Keratinocyte (primary cell): ENCODE results near the gene ENTREP1. TPM values are rescaled to one million over a fixed set of nuclear protein-coding genes. Genes with fewer than 3 reads are reported as not detected.
A peak's percentile ranks its signal among the peaks of the same experiment; 100 is the strongest.

Experiments
- DNase-seq: peaks from one replicate; pipeline ENCODE4 v3.0.0-alpha.2; 2011; ENCODE audit warnings: low read depth, missing footprints, low spot score
- FAIRE-seq: peaks from 2 replicates; lab custom pipeline; 2011; peaks lifted over from hg19 to GRCh38; lab: Jason Lieb, UNC
- H2AFZ ChIP-seq: 2 replicates; pipeline ENCODE4 v1.6.0; 2012; ENCODE audit warnings: low read length, control low read depth, inconsistent platforms; ENCODE audit not compliant: control insufficient read depth
- H3K27ac ChIP-seq: 2 replicates; pipeline ENCODE4 v1.5.1; 2011; ENCODE audit warnings: low read length; ENCODE audit not compliant: control insufficient read depth, insufficient read depth
- H3K27me3 ChIP-seq: 3 replicates; pipeline ENCODE4 v1.6.0; 2011; ENCODE audit warnings: low read length; ENCODE audit not compliant: control insufficient read depth, insufficient read depth; ENCODE audit errors: extremely low read depth
- H3K36me3 ChIP-seq, 2 experiments: 2 replicates in 1 of 2; 3 replicates in 1 of 2; pipeline ENCODE4 v1.5.1; 2011; ENCODE audit warnings: low read length in 2 of 2, mild to moderate bottlenecking in 1 of 2; ENCODE audit not compliant: control insufficient read depth in 2 of 2, insufficient read depth in 2 of 2; ENCODE audit errors: extremely low read depth in 1 of 2
- H3K4me1 ChIP-seq: 3 replicates; pipeline ENCODE4 v1.5.1; 2011; ENCODE audit warnings: low read length; ENCODE audit not compliant: control insufficient read depth, insufficient read depth; ENCODE audit errors: extremely low read depth
- H3K4me2 ChIP-seq: 3 replicates; pipeline ENCODE4 v1.6.0; 2011; ENCODE audit warnings: low read depth, low read length; ENCODE audit not compliant: control insufficient read depth, insufficient read depth; ENCODE audit errors: extremely low read depth
- H3K4me3 ChIP-seq, 3 experiments: fragments of 200-600 bp in 1 of 3; sonication (generic) in 1 of 3; 2 replicates in 2 of 3; 3 replicates in 1 of 3; pipeline ENCODE4 v1.5.1; 2011 to 2016; ENCODE audit warnings: low read length in 3 of 3, mild to moderate bottlenecking in 3 of 3, control low read depth in 2 of 3, inconsistent platforms in 1 of 3, low read depth in 1 of 3, mixed read lengths in 1 of 3, mixed run types in 1 of 3, moderate library complexity in 1 of 3; ENCODE audit not compliant: control insufficient read depth in 2 of 3, insufficient read depth in 2 of 3; ENCODE audit errors: extremely low read depth in 1 of 3
- H3K79me2 ChIP-seq: 2 replicates; pipeline ENCODE4 v1.6.0; 2012; ENCODE audit warnings: low read length; ENCODE audit not compliant: control insufficient read depth, insufficient read depth
- H3K9ac ChIP-seq: 3 replicates; pipeline ENCODE4 v1.6.0; 2011; ENCODE audit warnings: low read length; ENCODE audit not compliant: control insufficient read depth, insufficient read depth; ENCODE audit errors: extremely low read depth
- H3K9me1 ChIP-seq: 3 replicates; pipeline ENCODE4 v1.6.0; 2011; ENCODE audit warnings: low read length; ENCODE audit not compliant: control insufficient read depth, insufficient read depth; ENCODE audit errors: extremely low read depth
- H3K9me3 ChIP-seq: 2 replicates; pipeline ENCODE4 v1.5.1; 2012; ENCODE audit warnings: low read depth, low read length; ENCODE audit not compliant: control insufficient read depth
- H4K20me1 ChIP-seq: 3 replicates; pipeline ENCODE4 v1.6.0; 2011; ENCODE audit warnings: low read length; ENCODE audit not compliant: control insufficient read depth, insufficient read depth; ENCODE audit errors: extremely low read depth
- EZH2 ChIP-seq: IDR thresholded peaks from one replicate; pipeline ENCODE4 v1.6.1; 2012; ENCODE audit warnings: inconsistent platforms, mild to moderate bottlenecking, low read length, moderate library complexity
- dilution Hi-C: fragments of 300-500 bp; cut with MboI; formaldehyde crosslinking; loops from one replicate; pipeline ENCODE4 v1.7.0; 2020; ENCODE audit warnings: low sequenced_read_pairs; ENCODE audit not compliant: extremely low pct_ligation_motif_present
- polyA plus RNA-seq, 5 experiments: library from polyadenylated mRNA; depleted of rRNA in 3 of 5; stranded (reverse) in 3 of 5; stranded (forward) in 1 of 5; unstranded in 1 of 5; fragments of >200 nt; gene quantifications; 1 replicate in 1 of 5; 2 replicates in 3 of 5; 3 replicates in 1 of 5; pipeline versions ENCODE4 v1.2.1 to v1.2.3, GENCODE V29; 2011 to 2012; ENCODE audit warnings: missing spikeins in 2 of 5, low read depth in 1 of 5, low replicate concordance in 1 of 5
- TF ChIP-seq, protein P1 (sequence below), 3 experiments: IDR thresholded peaks in 1 of 3; conservative IDR thresholded peaks in 1 of 3; optimal IDR thresholded peaks in 1 of 3; 2 replicates in 2 of 3; 3 replicates in 1 of 3; pipeline versions ENCODE3 to v1.5.1; 2011; ENCODE audit warnings: low read length in 3 of 3, mild to moderate bottlenecking in 3 of 3, moderate library complexity in 2 of 3, control low read depth in 1 of 3, inconsistent platforms in 1 of 3; ENCODE audit not compliant: insufficient read depth in 2 of 3; ENCODE audit errors: extremely low read depth in 1 of 3

Gene ENTREP1
- polyA plus RNA-seq, 1 donor (not counting 4 experiments of a cell fraction or from before 2014, with no cell fraction given): 0.52 TPM

DNA sequence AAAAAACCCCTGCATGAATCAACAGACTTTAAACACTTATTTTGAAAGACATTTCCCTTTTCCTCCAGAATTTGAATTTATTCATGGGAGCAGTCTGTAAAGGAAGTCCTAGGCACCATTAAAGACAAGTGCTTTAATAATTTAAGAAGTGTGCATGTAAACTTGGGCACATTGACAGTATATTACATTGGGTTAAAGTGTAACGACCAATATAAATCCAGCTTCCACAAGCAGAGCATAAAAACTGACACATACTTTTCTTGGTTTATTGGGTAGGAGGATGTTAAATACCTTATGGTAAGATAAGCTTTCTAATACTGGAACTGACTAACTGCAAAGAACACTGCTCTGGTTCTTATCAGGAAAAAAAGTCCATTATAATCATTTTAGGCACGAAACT lies 1.2 kb upstream of the ENTREP1 start:
- DNase-seq (no peak), FAIRE-seq (no peak)
- H3K9ac ChIP-seq: no peak overlapping the region
- H3K9me1 ChIP-seq: no peaks in the 10 kb centered on the region
- H3K79me2 ChIP-seq: no peaks in the 10 kb centered on the region
- dilution Hi-C loops: no loop called here
- no peak overlapping the region for H2AFZ ChIP-seq
- H3K4me3 ChIP-seq: no peak overlapping the region
- no peaks in the 10 kb centered on the region for H3K36me3 ChIP-seq
- H4K20me1 ChIP-seq: no peaks in the 10 kb centered on the region
- no peak overlapping the region for H3K27ac ChIP-seq
- H3K9me3 ChIP-seq: no peaks in the 10 kb centered on the region
- H3K4me1 ChIP-seq: peaks cover 9% of the 10 kb centered on the region
- no peak overlapping the region for H3K4me2 ChIP-seq
- H3K27me3 ChIP-seq: peaks cover 22% of the 10 kb centered on the region
- no peak for TF ChIP-seq EZH2
- TF ChIP-seq, protein P1, sequence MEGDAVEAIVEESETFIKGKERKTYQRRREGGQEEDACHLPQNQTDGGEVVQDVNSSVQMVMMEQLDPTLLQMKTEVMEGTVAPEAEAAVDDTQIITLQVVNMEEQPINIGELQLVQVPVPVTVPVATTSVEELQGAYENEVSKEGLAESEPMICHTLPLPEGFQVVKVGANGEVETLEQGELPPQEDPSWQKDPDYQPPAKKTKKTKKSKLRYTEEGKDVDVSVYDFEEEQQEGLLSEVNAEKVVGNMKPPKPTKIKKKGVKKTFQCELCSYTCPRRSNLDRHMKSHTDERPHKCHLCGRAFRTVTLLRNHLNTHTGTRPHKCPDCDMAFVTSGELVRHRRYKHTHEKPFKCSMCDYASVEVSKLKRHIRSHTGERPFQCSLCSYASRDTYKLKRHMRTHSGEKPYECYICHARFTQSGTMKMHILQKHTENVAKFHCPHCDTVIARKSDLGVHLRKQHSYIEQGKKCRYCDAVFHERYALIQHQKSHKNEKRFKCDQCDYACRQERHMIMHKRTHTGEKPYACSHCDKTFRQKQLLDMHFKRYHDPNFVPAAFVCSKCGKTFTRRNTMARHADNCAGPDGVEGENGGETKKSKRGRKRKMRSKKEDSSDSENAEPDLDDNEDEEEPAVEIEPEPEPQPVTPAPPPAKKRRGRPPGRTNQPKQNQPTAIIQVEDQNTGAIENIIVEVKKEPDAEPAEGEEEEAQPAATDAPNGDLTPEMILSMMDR (optimal IDR thresholded peaks at IDR 0.05 in 1 of 3, IDR thresholded peaks at IDR 0.05 in 1 of 3, conservative IDR thresholded peaks at IDR 0.05 in 1 of 3; ENCODE audit: extremely low read depth in 1 of 3, insufficient read depth in 2 of 3, low read length in 3 of 3): no peak

DNA sequence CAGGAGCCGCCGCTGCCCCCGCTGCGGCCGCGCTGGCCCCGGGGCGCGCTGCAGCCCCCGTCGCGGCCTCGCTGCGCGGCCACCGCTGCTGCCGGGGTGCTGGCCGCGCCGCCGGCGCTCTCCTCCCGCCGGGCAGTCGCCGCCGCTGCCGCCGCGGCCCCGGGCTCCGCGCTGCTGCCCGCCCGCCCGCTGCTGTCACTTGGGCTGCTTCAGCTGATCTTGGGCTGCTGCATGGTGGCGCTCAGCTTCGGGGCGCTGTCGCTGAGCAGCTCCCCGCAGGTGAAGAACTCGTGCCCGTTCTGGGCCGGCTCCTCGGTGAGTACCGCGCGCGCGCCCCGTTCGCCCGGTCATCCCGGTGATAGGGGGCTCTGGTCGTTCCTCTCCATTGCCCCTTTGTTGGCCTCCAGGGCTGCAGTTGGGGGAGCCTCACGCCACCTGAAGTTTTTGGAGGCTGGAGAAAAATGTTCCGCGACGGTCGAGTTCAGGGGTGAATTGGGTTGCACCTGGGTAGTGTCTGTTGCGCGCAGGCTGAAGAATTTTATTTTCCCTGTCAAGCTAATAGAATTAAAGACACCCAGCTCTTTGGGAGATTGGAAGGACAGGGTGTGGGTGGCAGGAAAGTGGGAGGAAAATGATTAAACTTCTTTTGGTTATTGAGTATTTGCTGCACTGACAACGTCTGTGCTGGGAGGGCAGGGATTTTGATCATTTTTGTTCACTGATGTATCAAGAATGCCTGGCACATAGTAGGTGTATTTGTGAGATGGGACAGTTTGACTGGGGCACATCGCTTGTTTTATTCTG lies 596 bp downstream of the ENTREP1 start:
- Histone ChIP-seq H3K36me3 (no peaks in the 10 kb centered on the region), H2AFZ (no peak overlapping the region), H3K27me3 (peaks cover 22% of the 10 kb centered on the region), H3K79me2 (no peaks in the 10 kb centered on the region), H3K4me1 (peaks cover 9% of the 10 kb centered on the region), H3K9me1 (no peaks in the 10 kb centered on the region), H3K9me3 (no peaks in the 10 kb centered on the region), H3K9ac (peak overlapping the region; percentile 22), H3K27ac (no peak overlapping the region), H4K20me1 (no peaks in the 10 kb centered on the region), H3K4me2 (peak overlapping the region; percentile 71), H3K4me3 (peak overlapping the region; percentile 11 to 60 (median 45))
- DNase-seq (no peak), FAIRE-seq (no peak)
- dilution Hi-C loops: no loop called here
- TF ChIP-seq, protein P1 (optimal IDR thresholded peaks at IDR 0.05 in 1 of 3, IDR thresholded peaks at IDR 0.05 in 1 of 3, conservative IDR thresholded peaks at IDR 0.05 in 1 of 3; ENCODE audit: extremely low read depth in 1 of 3, insufficient read depth in 2 of 3, low read length in 3 of 3): no peak
- peak; percentile 73 for TF ChIP-seq EZH2
